ENCODE results near the gene SLC22A8. TPM values are rescaled to one million over a fixed set of nuclear protein-coding genes. Genes with fewer than 3 reads are reported as not detected.

The SLC22A8 gene
- total and polyA plus RNA-seq, 10 of the 15 experiments (the other 5 are each of a cell fraction or from before 2014, with no cell fraction given) = not detected

GRCh38 chr11:62962391-62962790, 53.2 kb downstream of the SLC22A8 start:
- intact Hi-C loops (cut with micrococcal nuclease; ENCODE audit: unreplicated experiment) = no loop called here
- H3K27ac ChIP-seq (ENCODE audit: control insufficient read depth, insufficient read depth) = no peak overlapping the region
- H3K79me2 ChIP-seq (ENCODE audit: control insufficient read depth, insufficient read depth, low read length) = no peaks in the 10 kb centered on the region
- H2AFZ ChIP-seq (ENCODE audit: control insufficient read depth, low read depth, low read length) = no peak overlapping the region
- DNase-seq (ENCODE audit: low read depth, low spot score) = no peak
- H3K4me1 ChIP-seq (ENCODE audit: control insufficient read depth, insufficient read depth, low read length) = no peaks in the 10 kb centered on the region
- no TSS peak for BruUV-seq (replicated peaks)
- ChIA-PET RAD21 (ENCODE audit: unreplicated experiment) (no interaction called here), SMC1A (ENCODE audit: uncharacterized antibody, unreplicated experiment) (no interaction called here), POLR2A (interaction anchor here (0.7 kb wide), 2 partner anchors 15 to 254 kb away, joined by 4 to 5 read pairs; no protein-coding TSS in a partner anchor), CTCF (interaction anchor here (0.6 kb wide), 1 partner anchor 215 kb away, joined by 4 read pairs; no protein-coding TSS in a partner anchor)
- H3K9ac ChIP-seq (ENCODE audit: control insufficient read depth, insufficient read depth, low read length) = no peak overlapping the region
- TF ChIP-seq ESRRA (IDR thresholded peaks at IDR 0.05; ENCODE audit: low read length) = no peak
- no peak for TF ChIP-seq STAT3 (IDR thresholded peaks at IDR 0.05; ENCODE audit: low read depth, low read length)
- no peak for TF ChIP-seq POLR2AphosphoS2 (IDR thresholded peaks at IDR 0.05; ENCODE audit: low read depth, low read length)
- no peak for TF ChIP-seq SRF (IDR thresholded peaks at IDR 0.05; ENCODE audit: low read depth in 2 of 2, low read length in 2 of 2)
- TF ChIP-seq SUZ12 (IDR thresholded peaks at IDR 0.05; ENCODE audit: unreplicated experiment) = no peak
- TF ChIP-seq KLF5 (IDR thresholded peaks at IDR 0.05; ENCODE audit: partially characterized antibody) = no peak
- no peak for TF ChIP-seq SUPT20H (IDR thresholded peaks at IDR 0.05; ENCODE audit: borderline replicate concordance, control insufficient read depth, low read depth, low read length)
- no peak for TF ChIP-seq NFYB (IDR thresholded peaks at IDR 0.05; ENCODE audit: insufficient read depth, low read depth, low read length)
- no peak for TF ChIP-seq CHD2 (IDR thresholded peaks at IDR 0.05; ENCODE audit: borderline replicate concordance, low read depth, low read length)
- no peak for TF ChIP-seq RB1 (IDR thresholded peaks at IDR 0.05; ENCODE audit: borderline replicate concordance)
- no peak for TF ChIP-seq NBN (IDR thresholded peaks at IDR 0.05)
- TF ChIP-seq JUNB (IDR thresholded peaks at IDR 0.05) = no peak
- TF ChIP-seq EED (IDR thresholded peaks at IDR 0.05; ENCODE audit: low read depth) = no peak
- TF ChIP-seq PAX8 (IDR thresholded peaks at IDR 0.05) = no peak
- no peak for TF ChIP-seq CHD1 (IDR thresholded peaks at IDR 0.05; ENCODE audit: low read depth, low read length)
- no peak for TF ChIP-seq TAF1 (IDR thresholded peaks at IDR 0.05; ENCODE audit: borderline replicate concordance, low read depth, low read length)
- TF ChIP-seq SIN3A (IDR thresholded peaks at IDR 0.05; ENCODE audit: low read depth, low read length) = no peak
- no peak for TF ChIP-seq ZNF217 (IDR thresholded peaks at IDR 0.05)
- no peak overlapping the region for H3K4me2 ChIP-seq (ENCODE audit: control insufficient read depth, insufficient read depth)
- H3K27me3 ChIP-seq (replicated peaks in 1 of 2; ENCODE audit: control insufficient read depth in 2 of 2, insufficient read depth in 2 of 2, low read length in 1 of 2) = no peaks in the 10 kb centered on the region; a peak in 1 of 4 replicates
- in situ Hi-C loops (cut with MboI) = no loop called here
- H3K4me3 ChIP-seq = no peak overlapping the region
- WGBS (ENCODE audit: insufficient coverage, insufficient replicate concordance, low lambda C conversion rate, missing lambda C conversion rate) = 67% methylated on average over 3 of the region's 3 CpGs
- no peaks in the 10 kb centered on the region for H3K36me3 ChIP-seq (ENCODE audit: control insufficient read depth in 2 of 2, insufficient read depth in 2 of 2, low read length in 1 of 2)
- H4K20me1 ChIP-seq (ENCODE audit: control insufficient read depth, insufficient read depth) = no peaks in the 10 kb centered on the region
- no peaks in the 10 kb centered on the region for H3K9me3 ChIP-seq (replicated peaks; ENCODE audit: control insufficient read depth, insufficient read depth, low read length)
- ATAC-seq = no peak
- no peak for FAIRE-seq
